ENCODE results near the gene SAT2. TPM values are rescaled to one million over a fixed set of nuclear protein-coding genes. Genes with fewer than 3 reads are reported as not detected.

SAT2 gene
- 30.0 and 43.9 TPM in 2 replicates for total RNA-seq

GRCh38 chr17:7627250-7628121, at the start of gene SAT2:
TSS of gene SAT2 (minus strand) at chr17:7627821. CDS start at chr17:7627635, 186 bp downstream.

GRCh38 chr17:7650509-7651096, 23.0 kb upstream of the SAT2 start, which contains the start of gene ATP1B2:
TSS of gene ATP1B2 (plus strand) at chr17:7650926. CDS start at chr17:7651519, 593 bp downstream.

GRCh38 chr17:7629939-7630571, 2.4 kb upstream of the SAT2 start, which contains the start of gene SHBG:
TSS of gene SHBG (plus strand) at chr17:7630135. CDS start at chr17:7630173, 38 bp downstream.

GRCh38 chr17:7614425-7615264, 13.0 kb downstream of the SAT2 start, which contains the start of gene FXR2:
TSS of gene FXR2 (minus strand) at chr17:7614897. CDS start at chr17:7614532, 365 bp downstream.

GRCh38 chr17:7589891-7590691, 37.5 kb downstream of the SAT2 start, which contains the start of gene SOX15:
TSS of gene SOX15 (minus strand) at chr17:7590094. CDS start at chr17:7589676, 418 bp downstream.

GRCh38 chr17:7583253-7584109, 44.1 kb downstream of the SAT2 start, which contains the start of gene MPDU1:
TSS of gene MPDU1 (plus strand) at chr17:7583852. CDS start at chr17:7583863, 11 bp downstream.

GRCh38 chr17:7579001-7579833, 48.4 kb downstream of the SAT2 start, which contains the start of gene CD68:
TSS of gene CD68 (plus strand) at chr17:7579638. CDS start at chr17:7579678, 40 bp downstream.

Other genes starting within 250 kb of the SAT2 start
- gene TNK1, start 246.7 kb downstream of the SAT2 start, total RNA-seq = under 0.01 and 0.66 TPM in 2 replicates
- gene PLSCR3, start 233.3 kb downstream of the SAT2 start, total RNA-seq = 11.4 and 20.5 TPM in 2 replicates
- gene TMEM256, start 223.7 kb downstream of the SAT2 start, total RNA-seq = 69.7 and 102 TPM in 2 replicates
- 8.2 and 10.7 TPM in 2 replicates for gene NLGN2, start 220.0 kb downstream of the SAT2 start, total RNA-seq
- gene SPEM1, start 207.5 kb downstream of the SAT2 start, total RNA-seq = not detected in 2 replicates
- not detected in 2 replicates for gene SPEM2, start 202.2 kb downstream of the SAT2 start, total RNA-seq
- not detected in 2 replicates for gene SPEM3, start 199.0 kb downstream of the SAT2 start, total RNA-seq
- 1.2 and 2.2 TPM in 2 replicates for gene TMEM102, start 192.4 kb downstream of the SAT2 start, total RNA-seq
- 0.77 and 1.7 TPM in 2 replicates for gene FGF11, start 188.3 kb downstream of the SAT2 start, total RNA-seq
- gene CHRNB1, start 182.8 kb downstream of the SAT2 start, total RNA-seq = 3.4 and 6.6 TPM in 2 replicates
- gene ZBTB4, start 148.2 kb downstream of the SAT2 start, total RNA-seq = 14.8 and 24.1 TPM in 2 replicates
- not detected in 2 replicates for gene SLC35G6, start 146.4 kb downstream of the SAT2 start, total RNA-seq
- 90.6 and 114 TPM in 2 replicates for gene POLR2A, start 143.5 kb downstream of the SAT2 start, total RNA-seq
- gene TNFSF12, start 78.8 kb downstream of the SAT2 start, total RNA-seq = 6.1 and 10.0 TPM in 2 replicates
- 0.44 and 0.75 TPM in 2 replicates for gene TNFSF13, start 69.1 kb downstream of the SAT2 start, total RNA-seq
- gene SENP3, start 65.9 kb downstream of the SAT2 start, total RNA-seq = 73.1 and 83.8 TPM in 2 replicates
- gene CD68, start 48.2 kb downstream of the SAT2 start, total RNA-seq = 12.8 and 16.2 TPM in 2 replicates
- gene MPDU1, start 44.0 kb downstream of the SAT2 start, total RNA-seq = 77.5 and 140 TPM in 2 replicates
- 0.12 and 0.33 TPM in 2 replicates for gene SOX15, start 37.7 kb downstream of the SAT2 start, total RNA-seq
- gene FXR2, start 12.9 kb downstream of the SAT2 start, total RNA-seq = 62.0 and 65.4 TPM in 2 replicates
- gene SHBG, start 2.3 kb upstream of the SAT2 start, total RNA-seq = 0.11 and 0.37 TPM in 2 replicates
- gene ATP1B2, start 23.1 kb upstream of the SAT2 start, total RNA-seq = not detected in 2 replicates
- 14.9 and 23.9 TPM in 2 replicates for gene TP53, start 59.7 kb upstream of the SAT2 start, total RNA-seq
- gene WRAP53, start 60.7 kb upstream of the SAT2 start, total RNA-seq = 4.6 and 9.8 TPM in 2 replicates
- 0.11 and 0.12 TPM in 2 replicates for gene EFNB3, start 77.4 kb upstream of the SAT2 start, total RNA-seq
- 0.22 and 0.37 TPM in 2 replicates for gene DNAH2, start 89.9 kb upstream of the SAT2 start, total RNA-seq
- 5.1 and 7.5 TPM in 2 replicates for gene KDM6B, start 206.4 kb upstream of the SAT2 start, total RNA-seq
- gene TMEM88, start 227.2 kb upstream of the SAT2 start, total RNA-seq = 0.22 and 0.50 TPM in 2 replicates
- gene NAA38, start 229.7 kb upstream of the SAT2 start, total RNA-seq = 59.4 and 81.0 TPM in 2 replicates
- gene CYB5D1, start 230.2 kb upstream of the SAT2 start, total RNA-seq = 9.0 and 12.8 TPM in 2 replicates